ENCODE results near the gene CNN2. TPM values are rescaled to one million over a fixed set of nuclear protein-coding genes. Genes with fewer than 3 reads are reported as not detected.

CNN2 gene
- total and polyA plus RNA-seq, 9 of the 15 experiments (the other 6 are each of a cell fraction or from before 2014, with no cell fraction given), result 12.1 to 174 (median 52.7) TPM

GRCh38 chr19:1039646-1040475 lies 13.5 kb downstream of the CNN2 start, which contains the start of gene ABCA7 (continued):
- TF ChIP-seq NR2C2 (CRISPR knock-in tag; IDR thresholded peaks at IDR 0.05) (0 out of 2 replicates have a peak, but pooled peaks have one; percentile 7), NR2C2 (tag; IDR thresholded peaks at IDR 0.05) (no peak), MYC (IDR thresholded peaks at IDR 0.05; ENCODE audit: low read depth, low read length) (no peak; the same call in 1 of the 2 replicates), MYC (CRISPR knock-in tag; IDR thresholded peaks at IDR 0.05; ENCODE audit: borderline replicate concordance, low read depth) (peak; percentile 14; the same call in 1 of the 2 replicates), E2F4 (CRISPR knock-in tag; IDR thresholded peaks at IDR 0.05; ENCODE audit: low read depth) (peak; percentile 77; the same call in 1 of the 2 replicates), ZNF24 (IDR thresholded peaks at IDR 0.05) (peak; percentile 98), L3MBTL2 (IDR thresholded peaks at IDR 0.05) (peak; percentile 73), ILF3 (IDR thresholded peaks at IDR 0.05; ENCODE audit: borderline replicate concordance) (no peak), MXI1 (IDR thresholded peaks at IDR 0.05; ENCODE audit: low read depth, low read length) (0 out of 2 replicates have a peak, but pooled peaks have one; percentile 18), USF1 (CRISPR knock-in tag; IDR thresholded peaks at IDR 0.05) (peak; percentile 80), MTF1 (CRISPR knock-in tag; IDR thresholded peaks at IDR 0.05; ENCODE audit: borderline replicate concordance) (no peak), ZNF395 (CRISPR knock-in tag; IDR thresholded peaks at IDR 0.05) (no peak), CREM (IDR thresholded peaks at IDR 0.05; ENCODE audit: low read depth) (peak; percentile 87), SMAD4 (CRISPR knock-in tag; conservative IDR thresholded peaks at IDR 0.05) (no peak), RBM25 (IDR thresholded peaks at IDR 0.05; ENCODE audit: low read depth, low read length, severe bottlenecking) (peak; percentile 98), NRF1 (conservative IDR thresholded peaks at IDR 0.05 in 1 of 2, IDR thresholded peaks at IDR 0.05 in 1 of 2) (peak; percentile 97 to 98), GMEB1 (CRISPR knock-in tag; IDR thresholded peaks at IDR 0.05) (peak; percentile 65), HNRNPLL (IDR thresholded peaks at IDR 0.05; ENCODE audit: low read depth, low read length, poor library complexity, severe bottlenecking) (peak; percentile 92), SUPT5H (IDR thresholded peaks at IDR 0.05) (peak; percentile 42; the same call in 1 of the 2 replicates), TFAP4 (CRISPR knock-in tag; IDR thresholded peaks at IDR 0.05; ENCODE audit: borderline replicate concordance) (peak; percentile 77; the same call in 1 of the 2 replicates), SP2 (IDR thresholded peaks at IDR 0.05; ENCODE audit: extremely low read depth, low read depth, low read length, poor library complexity, severe bottlenecking) (peak; percentile 90)
